ENCODE data around the gene TCF7L1.
"Not testable (repeated sequence)": the region's sequence is repeated elsewhere in the genome, so short reads cannot be mapped to it uniquely, and the experiment has no call there.

TCF7L1 gene

GRCh38 chr2:85340034-85340892 lies 207.1 kb downstream of the TCF7L1 start:
- Histone ChIP-seq H3K4me3 (replicated peaks; ENCODE audit: insufficient read depth, low read length) (no peak overlapping the region), H3K27me3 (ENCODE audit: insufficient read depth, poor library complexity, severe bottlenecking) (no peaks in the 10 kb centered on the region), H3K27ac (replicated peaks) (no peak overlapping the region)
- DNase-seq (ENCODE audit: low read depth in 1 of 2, low spot score in 1 of 2): no peak
- no peak for TF ChIP-seq SPI1 (IDR thresholded peaks at IDR 0.05; ENCODE audit: borderline replicate concordance, low read depth)
- TF ChIP-seq GABPA (IDR thresholded peaks at IDR 0.05; ENCODE audit: low read depth): no peak
- no peak for TF ChIP-seq POLR2AphosphoS5 (IDR thresholded peaks at IDR 0.05; ENCODE audit: low read depth)
- TF ChIP-seq REST (IDR thresholded peaks at IDR 0.05; ENCODE audit: insufficient replicate concordance, low read depth): no peak
- no peak for TF ChIP-seq CTCF (IDR thresholded peaks at IDR 0.05; ENCODE audit: insufficient read depth, low read length)

GRCh38 chr2:85341269-85342029 lies 208.3 kb downstream of the TCF7L1 start:
- H3K4me3 ChIP-seq (replicated peaks; ENCODE audit: insufficient read depth, low read length): no peak overlapping the region
- H3K27ac ChIP-seq (replicated peaks): no peak overlapping the region
- no peaks in the 10 kb centered on the region for H3K27me3 ChIP-seq (ENCODE audit: insufficient read depth, poor library complexity, severe bottlenecking)
- TF ChIP-seq CTCF (IDR thresholded peaks at IDR 0.05; ENCODE audit: insufficient read depth, low read length) (no peak), SPI1 (IDR thresholded peaks at IDR 0.05; ENCODE audit: borderline replicate concordance, low read depth) (no peak), GABPA (IDR thresholded peaks at IDR 0.05; ENCODE audit: low read depth) (no peak), REST (IDR thresholded peaks at IDR 0.05; ENCODE audit: insufficient replicate concordance, low read depth) (no peak), POLR2AphosphoS5 (IDR thresholded peaks at IDR 0.05; ENCODE audit: low read depth) (no peak)
- no peak for DNase-seq (ENCODE audit: low read depth in 1 of 2, low spot score in 1 of 2)

GRCh38 chr2:85342156-85342555 lies 209.0 kb downstream of the TCF7L1 start:
- no peak for TF ChIP-seq SPI1 (IDR thresholded peaks at IDR 0.05; ENCODE audit: borderline replicate concordance, low read depth)
- Histone ChIP-seq H3K27ac (replicated peaks) (no peak overlapping the region), H3K27me3 (ENCODE audit: insufficient read depth, poor library complexity, severe bottlenecking) (no peaks in the 10 kb centered on the region), H3K4me3 (replicated peaks; ENCODE audit: insufficient read depth, low read length) (no peak overlapping the region)
- no peak for DNase-seq (ENCODE audit: low read depth in 1 of 2, low spot score in 1 of 2)

GRCh38 chr2:85343207-85343895 lies 210.2 kb downstream of the TCF7L1 start:
- not testable (repeated sequence) for DNase-seq (ENCODE audit: low read depth in 1 of 2, low spot score in 1 of 2); H3K27me3 ChIP-seq (ENCODE audit: insufficient read depth, poor library complexity, severe bottlenecking); H3K27ac ChIP-seq (replicated peaks); H3K4me3 ChIP-seq (replicated peaks; ENCODE audit: insufficient read depth, low read length)

Measured in HL-60 (cell line).